IPS-NIHi7 (cell line): Measurements from ENCODE around the gene TSC22D3.
"Not testable (repeated sequence)": the region's sequence is repeated elsewhere in the genome, so short reads cannot be mapped to it uniquely, and the experiment has no call there.

Experiments
- DNase-seq: peaks from one replicate; pipeline ENCODE4 v3.0.0; 2012; ENCODE audit warnings: mixed read lengths; ENCODE audit errors: extremely low spot score

The TSC22D3 gene

DNA sequence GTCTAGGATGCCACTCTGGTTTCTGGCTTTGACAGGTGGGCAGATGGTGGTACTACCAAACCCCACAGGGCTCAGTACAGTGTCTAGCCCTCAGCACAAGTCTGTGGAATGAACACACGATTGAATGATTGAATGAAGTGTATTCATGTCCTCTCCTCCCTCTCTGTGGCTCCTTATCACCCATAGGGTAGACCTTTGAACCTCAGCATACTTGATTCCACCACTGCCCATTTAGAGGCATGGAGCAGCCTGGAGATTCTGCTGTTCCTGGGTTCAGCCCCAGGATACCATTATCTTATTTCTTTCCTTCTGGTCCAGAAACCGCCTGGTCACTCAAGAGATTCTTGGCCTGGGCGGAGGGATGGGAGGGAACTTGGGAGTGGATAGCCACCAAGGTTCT, 93.3 kb downstream of the TSC22D3 start:
- DNase-seq = no peak

DNA sequence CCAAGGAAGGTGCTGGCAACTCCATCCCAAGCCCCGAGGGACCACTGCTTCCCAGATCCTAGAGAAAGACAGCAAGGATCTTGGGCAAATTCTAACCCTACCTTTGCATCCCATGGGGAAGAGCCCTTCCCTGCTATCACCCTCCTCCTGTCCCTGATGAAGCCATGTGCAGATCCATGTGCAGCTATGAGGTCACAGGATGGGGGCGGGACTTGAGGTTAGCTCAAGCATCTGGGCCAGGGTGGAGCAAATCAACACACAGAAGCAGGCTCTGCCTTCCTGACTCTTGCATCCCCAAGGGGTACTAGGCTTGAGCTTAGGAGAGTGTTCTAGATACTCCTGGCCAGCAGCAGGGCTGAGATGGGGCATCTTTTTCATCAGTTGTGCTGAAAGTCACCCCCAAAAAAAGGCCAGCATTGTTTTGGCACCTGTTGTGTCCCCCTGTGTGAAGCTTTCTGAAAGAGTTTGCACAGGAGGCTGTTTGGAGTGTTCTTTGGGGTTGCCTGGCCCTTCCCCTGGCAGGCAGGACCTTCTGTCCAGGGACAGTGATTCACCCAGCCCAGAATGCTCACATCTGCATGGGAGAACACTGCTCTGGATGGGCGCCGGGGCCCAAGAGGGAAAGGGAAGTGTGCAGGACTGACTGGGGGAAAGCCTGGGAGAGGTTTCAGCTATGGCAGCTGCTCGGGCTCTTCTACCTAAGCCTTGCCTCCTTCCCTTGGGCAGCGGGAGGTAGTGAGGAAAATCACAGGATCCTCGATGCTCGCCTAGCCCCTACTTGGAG, 96.4 kb downstream of the TSC22D3 start:
- no peak for DNase-seq

DNA sequence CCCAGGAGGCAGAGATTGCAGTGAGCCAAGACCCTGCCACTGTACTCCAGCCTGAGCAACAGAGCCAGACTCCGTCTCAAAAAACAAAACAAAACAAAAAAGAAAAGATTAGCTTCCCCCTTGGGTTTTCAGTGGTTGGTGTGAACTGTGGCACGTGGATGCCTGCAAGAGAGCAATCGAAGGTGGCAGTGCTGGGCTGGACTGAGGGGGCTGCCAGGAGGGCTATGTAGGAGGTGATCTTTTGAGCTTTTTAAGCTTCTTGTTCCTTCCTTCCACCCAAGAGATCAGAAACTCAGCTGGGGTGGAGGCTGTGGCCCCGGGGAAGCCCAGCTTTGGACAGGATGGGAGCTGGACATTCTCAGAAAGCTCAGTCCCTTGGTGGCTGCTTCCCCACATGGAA, 97.7 kb downstream of the TSC22D3 start:
- no peak for DNase-seq

DNA sequence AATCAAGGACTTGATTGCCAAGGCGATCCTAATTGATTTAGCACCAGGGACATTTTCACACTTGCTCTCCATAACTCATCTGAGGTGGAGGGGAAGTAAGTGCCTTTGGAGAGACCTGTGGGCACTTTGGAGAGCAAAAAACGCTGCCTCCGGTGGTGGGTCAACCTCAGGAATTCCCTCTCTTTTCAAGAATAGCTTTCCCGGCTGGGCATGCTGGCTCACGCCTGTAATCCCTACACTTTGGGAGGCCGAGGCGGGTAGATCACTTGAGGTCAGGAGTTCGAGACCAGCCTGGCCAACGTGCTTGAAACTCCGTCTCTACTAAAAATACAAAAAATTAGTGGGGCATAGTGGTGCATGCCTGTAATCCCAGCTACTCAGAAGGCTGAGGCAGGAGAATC, 98.1 kb downstream of the TSC22D3 start:
- DNase-seq = no peak

DNA sequence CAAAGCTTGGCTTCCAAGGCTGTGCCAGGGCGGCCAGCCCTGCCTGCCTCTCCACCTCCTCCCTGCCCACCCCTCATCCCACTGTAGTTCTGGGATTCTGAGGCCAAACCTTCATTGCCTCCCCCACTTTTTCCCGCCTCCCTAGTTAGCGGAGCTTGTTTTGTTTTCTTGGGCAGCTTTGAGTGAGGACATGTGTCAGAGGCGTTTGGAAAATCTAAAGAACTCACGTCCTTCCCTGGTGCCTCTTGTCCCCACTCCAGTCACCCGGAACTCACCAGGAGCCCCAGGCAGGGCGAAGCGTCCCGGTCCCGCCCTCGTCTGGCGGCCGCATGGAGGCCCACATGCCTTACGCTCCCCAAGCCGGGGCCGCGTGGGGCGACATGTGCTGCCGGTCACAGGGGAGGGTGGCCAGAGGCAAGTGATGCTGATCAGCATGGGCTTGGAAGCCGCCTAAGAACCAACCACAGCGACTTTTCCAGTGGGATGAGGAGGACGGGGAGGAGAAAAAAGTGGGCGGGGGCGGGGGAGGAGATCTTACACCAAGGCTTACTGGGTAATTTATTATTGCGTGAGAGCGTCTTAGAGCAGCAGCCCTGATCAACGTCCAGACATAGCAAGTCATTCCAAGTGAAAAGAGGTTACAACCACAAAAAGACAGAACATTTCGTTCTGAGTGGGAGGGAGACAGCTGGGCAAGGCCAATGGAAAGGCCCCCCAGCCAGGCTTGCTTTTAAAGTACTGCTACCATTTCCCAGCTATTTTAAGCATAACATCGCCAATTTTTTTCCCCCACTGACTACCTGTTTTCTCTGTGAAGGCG, 98.8 kb downstream of the TSC22D3 start:
- no peak for DNase-seq

DNA sequence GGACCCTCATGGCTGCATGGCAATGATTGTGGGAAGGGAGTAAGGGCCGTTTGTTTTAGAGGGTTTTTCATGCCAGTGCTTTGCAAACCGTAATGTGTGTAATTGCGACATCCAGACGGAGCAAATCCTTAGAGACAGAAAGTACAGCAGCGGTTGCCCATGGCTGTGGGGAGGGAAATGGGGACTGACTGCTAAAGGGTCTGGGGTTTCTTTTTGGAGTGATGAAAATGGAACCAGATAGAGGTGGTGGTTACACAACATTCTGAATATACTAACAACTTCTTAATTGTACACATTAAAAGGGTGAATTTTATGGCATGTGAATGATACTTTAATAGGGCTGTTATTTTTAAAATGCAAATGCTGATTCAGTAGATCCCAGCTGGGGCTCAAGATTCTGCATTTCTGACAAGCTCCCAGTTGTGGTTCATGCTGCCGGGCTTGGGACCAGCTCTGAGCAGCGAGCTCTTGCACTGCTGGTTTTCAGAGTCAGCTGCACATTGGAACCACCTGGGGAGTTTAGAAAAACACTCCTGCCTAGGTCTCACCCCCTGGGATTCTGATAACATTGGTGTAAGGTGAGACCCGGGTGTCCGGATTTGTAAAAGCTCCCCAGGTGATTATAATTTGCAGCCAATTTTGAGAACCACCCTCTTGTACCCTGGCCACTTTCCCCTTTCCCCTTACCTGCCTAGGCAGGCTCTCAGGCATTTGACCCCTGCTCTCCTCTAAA, 99.6 kb downstream of the TSC22D3 start:
- no peak for DNase-seq

GRCh38 chrX:107675365-107675654, 100.3 kb downstream of the TSC22D3 start:
- no peak for DNase-seq

GRCh38 chrX:107674480-107675364, 100.9 kb downstream of the TSC22D3 start:
- no peak for DNase-seq

DNA sequence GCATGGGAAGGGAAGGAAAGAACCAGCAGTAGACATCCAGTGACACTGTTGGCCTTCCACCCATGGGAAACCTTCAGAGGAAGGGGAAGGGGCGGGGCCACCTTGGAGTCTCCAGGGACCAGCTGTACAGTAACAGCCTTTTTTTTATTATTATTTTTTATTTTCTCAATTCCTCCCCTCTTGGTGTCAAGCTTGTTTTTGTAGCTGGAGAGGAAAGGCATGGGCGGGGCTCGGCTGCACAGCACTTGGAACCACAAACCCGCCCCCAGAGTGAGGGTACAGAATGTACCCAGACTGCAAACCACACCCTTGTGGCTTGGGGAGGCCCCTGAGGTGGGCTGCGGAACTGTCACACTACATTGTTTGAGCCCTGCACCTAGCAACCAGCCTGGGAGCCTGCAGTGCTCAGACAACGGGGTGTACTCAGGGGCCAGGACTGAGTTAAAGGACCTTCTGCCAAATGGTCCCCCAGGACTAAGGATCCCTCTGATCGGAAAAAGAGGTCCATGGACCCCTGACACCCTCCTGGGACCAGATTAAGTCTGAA, 101.6 kb downstream of the TSC22D3 start:
- no peak for DNase-seq

DNA sequence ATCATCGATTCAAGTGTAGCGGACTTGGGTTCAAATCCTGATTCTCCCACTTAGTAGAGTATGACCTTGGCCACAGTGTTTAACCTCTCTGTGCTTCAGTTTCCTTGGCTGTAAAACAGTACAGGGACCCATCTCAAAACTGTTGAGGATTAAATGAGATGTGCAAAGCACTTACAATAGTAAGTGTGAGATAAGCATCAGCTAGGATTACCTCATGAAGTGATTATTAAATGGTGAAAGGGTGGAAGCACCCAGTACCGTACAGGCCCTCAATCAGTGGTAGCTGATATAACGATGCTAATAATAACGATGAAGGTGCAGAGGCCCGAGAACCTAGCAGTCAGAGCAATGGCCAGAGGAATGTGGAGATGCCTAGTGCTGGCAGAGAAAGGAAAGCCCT, 102.2 kb downstream of the TSC22D3 start:
- DNase-seq = no peak

- peak; percentile 69 for DNase-seq
Observed at GRCh38 chrX:107672955-107673378, 102.6 kb downstream of the TSC22D3 start.

GRCh38 chrX:107671256-107671655, 104.3 kb downstream of the TSC22D3 start:
- DNase-seq = not testable (repeated sequence)

GRCh38 chrX:107669885-107670628, 105.5 kb downstream of the TSC22D3 start:
- DNase-seq = no peak

- no peak for DNase-seq
Observed at GRCh38 chrX:107669261-107669660, 106.3 kb downstream of the TSC22D3 start.

GRCh38 chrX:107668710-107669109, 106.9 kb downstream of the TSC22D3 start:
- not testable (repeated sequence) for DNase-seq

GRCh38 chrX:107667426-107667825, 108.2 kb downstream of the TSC22D3 start:
- no peak for DNase-seq

DNA sequence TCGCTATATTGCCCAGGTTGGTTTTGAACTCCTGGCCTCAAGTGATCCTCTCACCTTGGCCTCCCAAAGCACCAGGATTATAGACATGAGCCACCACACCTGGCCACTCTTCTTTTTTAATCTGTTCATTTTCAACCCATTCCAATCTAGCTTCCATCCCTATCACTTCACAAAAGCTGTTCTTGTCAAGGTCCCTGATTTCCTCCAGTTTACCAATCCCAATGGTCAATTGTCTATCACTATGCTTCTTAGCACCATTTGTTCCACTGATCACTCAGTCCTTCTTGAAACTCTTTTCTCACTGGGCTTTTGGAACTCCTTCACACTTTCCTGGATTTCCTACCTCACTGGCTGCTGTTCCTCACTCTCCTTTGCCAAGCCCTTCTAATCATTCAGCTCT, 108.7 kb downstream of the TSC22D3 start:
- no peak for DNase-seq
